T-cell (primary cell): ENCODE data around the gene TNRC6B. TPM values are rescaled to one million over a fixed set of nuclear protein-coding genes. Genes with fewer than 3 reads are reported as not detected.

Experiments
- ATAC-seq, 4 experiments: fragments of 200-7000 bp in 3 of 4; fragments of 150-1000 bp in 1 of 4; cut with Tn5 transposase; replicated peaks in 1 of 4; 1 replicate in 3 of 4; 2 replicates in 1 of 4; pipeline ENCODE4 v1.10.0; 2021; ENCODE audit warnings: moderate library complexity in 3 of 4, mild to moderate bottlenecking in 2 of 4, moderate number of reproducible peaks in 1 of 4
- CTCF ChIA-PET, 2 donors: fragments of 300-600 bp; sonication (Branson Sonifier 250); formaldehyde crosslinking; loops; one replicate each; lab custom pipeline; 2022; ENCODE audit warnings: antibody characterized with exemption in 2 of 2; lab: Charles Lee
- POLR2A ChIA-PET, 2 donors: fragments of 300-600 bp; sonication (Branson Sonifier 250); formaldehyde crosslinking; loops; one replicate each; lab custom pipeline; 2022; ENCODE audit warnings: antibody characterized with exemption in 2 of 2; lab: Charles Lee
- DNase-seq, 35 experiments: peaks; one replicate each; pipeline versions ENCODE4 v3.0.0 to v3.0.0-alpha.2; 2013 to 2023
- H3K27ac ChIP-seq: one replicate; pipeline ENCODE4 v1.5.1; 2013; ENCODE audit warnings: low read length
- H3K27me3 ChIP-seq, 2 experiments: replicated peaks in 1 of 2; 1 replicate in 1 of 2; 2 replicates in 1 of 2; pipeline versions ENCODE4 v1.6.1 to v1.7.0; 2013; ENCODE audit warnings: low read length in 1 of 2, mixed read lengths in 1 of 2; ENCODE audit not compliant: control insufficient read depth in 2 of 2, insufficient read depth in 2 of 2; ENCODE audit errors: extremely low read depth in 1 of 2
- H3K36me3 ChIP-seq, 2 donors: 1 replicate in 1 of 2; 2 replicates in 1 of 2; pipeline versions ENCODE4 v1.6.1 to v1.7.0; 2013; ENCODE audit warnings: low read length in 1 of 2; ENCODE audit not compliant: control insufficient read depth in 2 of 2, insufficient read depth in 1 of 2; ENCODE audit errors: extremely low read depth in 1 of 2
- H3K4me1 ChIP-seq, 2 experiments: 1 replicate in 1 of 2; 2 replicates in 1 of 2; pipeline versions ENCODE4 v1.6.1 to v1.7.0; 2013; ENCODE audit warnings: low read length in 2 of 2, mixed read lengths in 1 of 2; ENCODE audit not compliant: insufficient read depth in 2 of 2, control insufficient read depth in 1 of 2; ENCODE audit errors: extremely low read depth in 1 of 2
- H3K4me3 ChIP-seq, 2 donors: 1 replicate in 1 of 2; 2 replicates in 1 of 2; pipeline versions ENCODE4 v1.5.1 to v1.7.0; 2013; ENCODE audit warnings: mild to moderate bottlenecking in 2 of 2, low read length in 1 of 2, moderate library complexity in 1 of 2; ENCODE audit not compliant: control insufficient read depth in 1 of 2; ENCODE audit errors: extremely low read depth in 1 of 2
- H3K9me3 ChIP-seq: 2 replicates; pipeline ENCODE4 v1.7.0; 2013
- H3K27ac Mint-ChIP-seq, 2 donors: one replicate each; pipeline ENCODE4 v1.8.0; 2020 to 2021; ENCODE audit warnings: mild to moderate bottlenecking in 2 of 2, mixed read lengths in 2 of 2
- H3K27me3 Mint-ChIP-seq, 2 donors: one replicate each; pipeline ENCODE4 v1.8.0; 2021 to 2022; ENCODE audit warnings: mixed read lengths in 2 of 2
- H3K36me3 Mint-ChIP-seq: one replicate; pipeline ENCODE4 v1.8.0; 2021; ENCODE audit warnings: mixed read lengths
- H3K4me1 Mint-ChIP-seq, 3 donors: one replicate each; pipeline ENCODE4 v1.8.0; 2020 to 2022; ENCODE audit warnings: mixed read lengths in 3 of 3, mild to moderate bottlenecking in 1 of 3
- H3K4me3 Mint-ChIP-seq, 3 donors: one replicate each; pipeline ENCODE4 v1.8.0; 2020 to 2022; ENCODE audit warnings: mild to moderate bottlenecking in 3 of 3, mixed read lengths in 3 of 3, moderate library complexity in 3 of 3
- H3K9me3 Mint-ChIP-seq, 3 donors: one replicate each; pipeline ENCODE4 v1.8.0; 2020 to 2022; ENCODE audit warnings: mixed read lengths in 3 of 3
- WGBS: methylation state at CpG from one replicate; pipeline ENCODE4 v1.1.5; 2013; ENCODE audit warnings: missing lambda C conversion rate; ENCODE audit not compliant: insufficient coverage; 5-methylcytosine and 5-hydroxymethylcytosine counted together
- total RNA-seq, 35 experiments: library from RNA in 6 of 35; stranded (reverse) in 6 of 35; fragments of 120-200 nt in 1 of 35; gene quantifications; one replicate each; pipeline versions ENCODE4 v1.2.1 to v1.2.4 and lab custom pipeline; 2013 to 2026

The TNRC6B gene
- total RNA-seq, 5 donors from 2014 or later (not counting 1 experiment from before 2014, with no cell fraction given), result 122 to 173 (median 143) TPM

- ChIA-PET POLR2A (interaction anchor here in 1 of 2 donors (0.7 kb wide), 1 partner anchor 39 kb away, joined by 4 read pairs; no protein-coding TSS in a partner anchor), CTCF (interaction anchor here in 1 of 2 donors (0.6 kb wide), 1 partner anchor 72 kb away, joined by 3 read pairs; no protein-coding TSS in a partner anchor)
- Histone ChIP-seq H3K9me3 (no peaks in the 10 kb centered on the region), H3K36me3 (peaks cover 6 to 74% of the 10 kb centered on the region in 2 donors), H3K4me1 (peaks cover 16 to 40% of the 10 kb centered on the region in 2 experiments), H3K4me3 (no peak overlapping the region), H3K27ac (peak overlapping the region; percentile 46), H3K27me3 (no peaks in the 10 kb centered on the region)
- WGBS, result no CpG with 5 or more reads among the region's 7 CpGs
- Mint-ChIP-seq H3K4me3 (no peak overlapping the region), H3K9me3 (no peaks in the 10 kb centered on the region), H3K27me3 (no peaks in the 10 kb centered on the region), H3K27ac (peak overlapping the region; percentile 82 to 84), H3K4me1 (peaks cover 66 to 73% (median 70%) of the 10 kb centered on the region in 3 donors), H3K36me3 (peaks cover 65% of the 10 kb centered on the region)
- peak in 2 of 4 experiments; percentile 37 to 50 for ATAC-seq
- DNase-seq, result peak in 2 of 35 experiments; percentile 6 to 31
These were observed 85.5 kb downstream of the TNRC6B start for GRCh38 chr22:40263191-40263590.

DNA sequence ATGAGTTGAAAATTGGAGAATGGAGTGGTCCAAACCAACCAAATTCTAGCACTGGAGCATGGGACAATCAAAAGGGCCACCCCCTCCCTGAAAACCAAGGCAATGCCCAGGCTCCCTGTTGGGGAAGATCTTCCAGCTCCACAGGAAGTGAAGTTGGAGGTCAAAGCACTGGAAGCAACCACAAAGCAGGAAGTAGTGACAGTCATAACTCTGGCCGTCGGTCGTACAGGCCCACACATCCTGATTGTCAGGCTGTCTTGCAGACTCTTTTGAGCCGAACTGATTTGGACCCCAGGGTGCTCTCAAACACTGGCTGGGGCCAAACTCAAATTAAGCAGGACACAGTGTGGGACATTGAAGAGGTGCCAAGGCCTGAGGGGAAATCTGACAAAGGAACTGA, 88.1 kb downstream of the TNRC6B start:
- H3K27ac ChIP-seq, result peak overlapping the region; percentile 11
- H3K4me3 ChIP-seq, result no peak overlapping the region
- H3K36me3 Mint-ChIP-seq, result peaks cover 66% of the 10 kb centered on the region
- POLR2A ChIA-PET, result no interaction called here
- peak in 1 of 35 experiments; percentile 22 for DNase-seq
- ATAC-seq, result peak in 2 of 4 experiments; percentile 29 to 41
- no peaks in the 10 kb centered on the region for H3K9me3 ChIP-seq
- peak overlapping the region in 1 of 3 donors; percentile 38 for H3K4me3 Mint-ChIP-seq
- peaks cover 8 to 24% of the 10 kb centered on the region in 2 experiments for H3K4me1 ChIP-seq
- H3K9me3 Mint-ChIP-seq, result no peaks in the 10 kb centered on the region
- peaks cover 51 to 61% (median 51%) of the 10 kb centered on the region in 3 donors for H3K4me1 Mint-ChIP-seq
- no peaks in the 10 kb centered on the region for H3K27me3 Mint-ChIP-seq
- no peaks in the 10 kb centered on the region for H3K27me3 ChIP-seq
- H3K27ac Mint-ChIP-seq, result peak overlapping the region; percentile 84 to 88
- peaks cover 7 to 75% of the 10 kb centered on the region in 2 donors for H3K36me3 ChIP-seq
- CTCF ChIA-PET, result interaction anchor here in 1 of 2 donors (0.7 kb wide), 1 partner anchor 10 kb away, joined by 6 read pairs; no protein-coding TSS in a partner anchor
- WGBS, result 5% methylated on average over 4 of the region's 4 CpGs

DNA sequence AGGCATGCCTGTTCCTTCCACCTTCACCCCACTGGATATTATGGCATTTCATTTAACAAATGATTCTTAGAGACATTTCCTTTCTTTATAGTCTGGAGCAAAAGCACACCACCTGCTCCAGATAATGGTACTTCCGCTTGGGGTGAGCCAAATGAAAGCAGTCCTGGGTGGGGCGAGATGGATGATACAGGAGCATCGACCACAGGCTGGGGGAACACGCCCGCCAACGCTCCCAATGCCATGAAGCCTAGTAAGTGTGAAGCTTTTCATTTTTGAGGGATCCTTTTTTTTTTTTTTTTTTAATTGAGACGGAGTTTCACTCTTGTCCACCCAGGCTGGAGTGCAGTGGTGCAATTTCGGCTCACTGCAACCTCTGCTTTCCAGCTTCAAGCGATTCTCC, 92.3 kb downstream of the TNRC6B start:
- Histone ChIP-seq H3K4me1 (peaks cover 4 to 17% of the 10 kb centered on the region in 2 experiments), H3K9me3 (no peaks in the 10 kb centered on the region), H3K4me3 (no peak overlapping the region), H3K27me3 (no peaks in the 10 kb centered on the region), H3K27ac (no peak overlapping the region), H3K36me3 (peaks cover 4 to 64% of the 10 kb centered on the region in 2 donors)
- DNase-seq, result no peak
- H3K27me3 Mint-ChIP-seq, result no peaks in the 10 kb centered on the region
- peaks cover 62% of the 10 kb centered on the region for H3K36me3 Mint-ChIP-seq
- WGBS, result 97% methylated on average over 5 of the region's 9 CpGs
- ATAC-seq, result no peak
- H3K4me3 Mint-ChIP-seq, result no peak overlapping the region
- ChIA-PET CTCF (interaction anchor here in 1 of 2 donors (0.6 to 0.8 kb wide), 2 partner anchors 21 to 24 kb away, joined by 3 to 6 read pairs; no protein-coding TSS in a partner anchor), POLR2A (interaction anchor here (0.6 to 0.7 kb wide), 2 partner anchors 376 to 542 kb away, joined by 3 to 8 read pairs; partner anchors contain the start of gene ENTHD1 (in 1 of the 2))
- peaks cover 43 to 63% (median 52%) of the 10 kb centered on the region in 3 donors for H3K4me1 Mint-ChIP-seq
- H3K9me3 Mint-ChIP-seq, result no peaks in the 10 kb centered on the region
- peak overlapping the region in 1 of 2 donors; percentile 48 for H3K27ac Mint-ChIP-seq

DNA sequence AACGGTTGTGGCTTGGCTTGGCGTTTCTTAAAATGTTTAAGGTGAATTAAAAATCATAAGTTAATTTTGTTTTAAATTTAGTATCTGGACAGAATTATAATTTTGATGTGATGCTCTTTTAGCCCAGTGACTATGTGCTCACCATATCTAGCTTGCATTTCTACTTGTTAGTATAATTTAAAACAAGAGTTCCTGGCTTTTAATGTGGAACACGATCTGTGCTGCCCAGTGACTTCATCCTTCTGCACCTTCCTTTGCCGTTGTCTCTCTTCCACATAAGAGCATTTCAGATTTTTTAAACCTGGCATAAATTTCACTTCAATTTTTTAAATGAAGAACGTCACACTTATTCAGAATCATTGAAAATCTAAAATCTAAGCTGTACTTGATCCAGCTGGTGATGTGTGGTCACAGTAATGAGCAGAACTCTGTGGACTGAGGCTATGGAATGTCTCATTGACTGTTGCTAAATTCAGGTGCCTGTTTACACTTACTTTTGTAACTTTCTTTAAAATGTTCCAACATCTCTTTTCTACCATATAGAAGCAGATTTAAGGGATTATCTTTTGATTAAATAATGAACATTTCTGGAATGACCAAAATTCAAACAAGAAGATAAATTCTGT, 93.1 kb downstream of the TNRC6B start:
- Histone ChIP-seq H3K36me3 (peaks cover 4 to 56% of the 10 kb centered on the region in 2 donors), H3K27ac (no peak overlapping the region), H3K4me1 (peaks cover 4 to 15% of the 10 kb centered on the region in 2 experiments), H3K4me3 (no peak overlapping the region), H3K27me3 (no peaks in the 10 kb centered on the region), H3K9me3 (no peaks in the 10 kb centered on the region)
- Mint-ChIP-seq H3K9me3 (no peaks in the 10 kb centered on the region), H3K36me3 (peaks cover 54% of the 10 kb centered on the region), H3K27me3 (no peaks in the 10 kb centered on the region), H3K27ac (peak overlapping the region in 1 of 2 donors; percentile 32), H3K4me1 (peaks cover 43 to 63% (median 52%) of the 10 kb centered on the region in 3 donors), H3K4me3 (no peak overlapping the region)
- ATAC-seq (no peak), DNase-seq (no peak)
- 90% methylated on average over 2 of the region's 5 CpGs for WGBS
- ChIA-PET CTCF (interaction anchor here in 1 of 2 donors (0.6 kb wide), 1 partner anchor 50 kb away, joined by 3 read pairs; no protein-coding TSS in a partner anchor), POLR2A (interaction anchor here (0.7 to 0.9 kb wide), 3 partner anchors 26 to 542 kb away, joined by 3 to 8 read pairs (median 3); no protein-coding TSS in a partner anchor)

DNA sequence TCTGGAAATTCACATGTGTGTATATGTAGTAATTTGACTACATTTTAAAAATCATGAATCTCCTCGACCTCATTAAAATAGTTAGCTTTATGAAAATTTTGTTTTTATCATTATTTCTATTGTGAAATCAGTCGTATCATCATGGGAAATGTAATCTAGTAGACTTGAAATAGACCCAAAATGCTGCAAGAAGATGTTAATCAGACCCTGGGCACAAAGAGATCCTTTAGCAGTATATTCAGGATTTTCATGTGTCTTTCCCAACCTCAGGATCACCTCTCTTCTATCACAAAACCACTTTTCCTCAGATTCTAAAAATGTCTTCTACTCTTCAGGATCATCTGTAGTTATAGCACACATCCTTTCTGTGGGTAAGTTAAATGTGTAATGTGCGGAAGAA, 93.7 kb downstream of the TNRC6B start:
- Histone ChIP-seq H3K4me3 (no peak overlapping the region), H3K27me3 (no peaks in the 10 kb centered on the region), H3K9me3 (no peaks in the 10 kb centered on the region), H3K27ac (no peak overlapping the region), H3K4me1 (peaks cover 4 to 14% of the 10 kb centered on the region in 2 experiments), H3K36me3 (peaks cover 4 to 50% of the 10 kb centered on the region in 2 donors)
- Mint-ChIP-seq H3K36me3 (peaks cover 51% of the 10 kb centered on the region), H3K4me1 (peaks cover 43 to 63% (median 52%) of the 10 kb centered on the region in 3 donors), H3K27ac (peak overlapping the region; percentile 34 to 41), H3K9me3 (no peaks in the 10 kb centered on the region), H3K4me3 (no peak overlapping the region), H3K27me3 (no peaks in the 10 kb centered on the region)
- WGBS, result no CpG with 5 or more reads among the region's 3 CpGs
- ATAC-seq, result no peak
- DNase-seq, result no peak
- CTCF ChIA-PET, result no interaction called here
- POLR2A ChIA-PET, result interaction anchor here (0.7 to 0.9 kb wide), 2 partner anchors 26 to 165 kb away, joined by 3 read pairs; no protein-coding TSS in a partner anchor

DNA sequence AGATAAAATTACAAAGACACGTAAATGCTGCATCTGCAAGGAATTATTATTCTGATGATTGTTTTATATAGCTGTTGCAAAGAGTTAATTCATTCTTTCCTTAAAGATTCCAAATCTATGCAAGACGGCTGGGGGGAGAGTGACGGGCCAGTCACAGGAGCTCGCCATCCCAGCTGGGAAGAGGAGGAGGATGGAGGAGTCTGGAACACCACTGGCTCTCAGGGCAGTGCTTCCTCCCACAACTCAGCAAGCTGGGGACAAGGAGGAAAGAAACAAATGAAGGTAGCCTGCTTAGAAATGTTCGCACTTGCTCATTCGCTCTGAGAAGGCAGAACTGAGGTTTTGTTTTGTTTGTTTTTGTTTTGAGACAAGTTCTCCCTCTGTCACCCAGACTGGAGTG, 95.6 kb downstream of the TNRC6B start:
- Histone ChIP-seq H3K9me3 (no peaks in the 10 kb centered on the region), H3K27me3 (no peaks in the 10 kb centered on the region), H3K4me1 (peaks cover 12 to 14% of the 10 kb centered on the region in 2 experiments), H3K36me3 (peaks cover 0 to 41% of the 10 kb centered on the region in 2 donors), H3K4me3 (no peak overlapping the region), H3K27ac (no peak overlapping the region)
- Mint-ChIP-seq H3K27ac (peak overlapping the region; percentile 55 to 74), H3K36me3 (peaks cover 48% of the 10 kb centered on the region), H3K27me3 (no peaks in the 10 kb centered on the region), H3K9me3 (no peaks in the 10 kb centered on the region), H3K4me3 (no peak overlapping the region), H3K4me1 (peaks cover 50 to 67% (median 59%) of the 10 kb centered on the region in 3 donors)
- DNase-seq (no peak), ATAC-seq (no peak)
- 100% methylated on average over 2 of the region's 6 CpGs for WGBS
- POLR2A ChIA-PET, result no interaction called here
- CTCF ChIA-PET, result no interaction called here
